Myometrial cell (primary cell): ENCODE data around the gene LITAFD. TPM values are rescaled to one million over a fixed set of nuclear protein-coding genes. Genes with fewer than 3 reads are reported as not detected.

Experiments used
- total RNA-seq: library from RNA; depleted of rRNA; stranded (reverse); fragments of >200 nt; gene quantifications from 2 replicates; pipeline ENCODE4 v1.2.3, GENCODE V29; 2015

Gene LITAFD
- total RNA-seq, result not detected in 2 replicates

GRCh38 chr16:8882041-8882617 lies at the start of gene LITAFD:
Gene LITAFD, plus strand, starts transcription at chr16:8882351. Its CDS starts 2,005 bp downstream, at chr16:8884356.

GRCh38 chr16:8868416-8869211 lies 13.5 kb upstream of the LITAFD start, which contains the start of gene CARHSP1:
Gene CARHSP1, minus strand, starts transcription at chr16:8869006. Its CDS starts 9,678 bp downstream, at chr16:8859328.

Other genes with a start within 250 kb of the LITAFD start
- 3.5 and 3.7 TPM in 2 replicates for gene ABAT, start 207.7 kb upstream of the LITAFD start, total RNA-seq
- gene TMEM186, start 84.7 kb upstream of the LITAFD start, total RNA-seq, result 5.8 and 6.3 TPM in 2 replicates
- 32.6 and 46.3 TPM in 2 replicates for gene PMM2, start 84.5 kb upstream of the LITAFD start, total RNA-seq
- gene CARHSP1, start 13.3 kb upstream of the LITAFD start, total RNA-seq, result 156 and 203 TPM in 2 replicates
- gene USP7, start 81.6 kb downstream of the LITAFD start, total RNA-seq, result 31.5 and 36.0 TPM in 2 replicates
- gene HAPSTR1, start 209.3 kb downstream of the LITAFD start, total RNA-seq, result 44.0 and 45.8 TPM in 2 replicates